Measurements from ENCODE around the gene VAMP4.

DNA sequence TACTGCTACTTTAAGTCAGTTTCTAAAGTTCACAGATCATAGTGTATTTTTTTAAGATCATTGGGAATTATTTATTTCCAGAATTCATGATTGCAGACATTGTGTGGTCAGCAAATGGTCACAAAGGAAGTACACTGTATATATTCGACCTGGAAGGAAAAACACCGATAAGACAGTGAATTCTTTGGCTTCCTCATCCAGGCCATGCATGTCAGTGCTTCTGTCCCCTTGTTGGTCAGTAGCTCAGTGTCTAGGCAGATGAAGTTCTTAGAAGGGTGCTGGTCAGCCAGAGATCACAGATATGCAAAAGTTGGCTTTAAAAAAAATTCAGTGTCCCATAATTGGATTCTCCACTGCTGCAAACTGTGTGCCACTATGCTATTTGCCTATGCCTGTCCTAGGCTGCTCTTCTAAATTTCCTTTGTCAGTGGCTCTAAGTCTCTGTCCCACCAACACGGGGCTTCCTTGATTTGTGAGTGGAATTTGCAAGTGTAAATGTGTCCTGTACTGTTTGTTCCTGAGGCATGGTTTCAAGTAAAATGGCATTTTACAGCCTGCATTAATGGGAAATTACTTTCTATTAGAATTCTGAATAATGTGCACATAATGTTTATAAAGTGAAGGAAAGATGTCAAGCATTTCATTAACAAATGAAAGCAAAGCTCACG lies 12.0 kb upstream of the VAMP4 start:
- TF ChIP-seq, protein P1, sequence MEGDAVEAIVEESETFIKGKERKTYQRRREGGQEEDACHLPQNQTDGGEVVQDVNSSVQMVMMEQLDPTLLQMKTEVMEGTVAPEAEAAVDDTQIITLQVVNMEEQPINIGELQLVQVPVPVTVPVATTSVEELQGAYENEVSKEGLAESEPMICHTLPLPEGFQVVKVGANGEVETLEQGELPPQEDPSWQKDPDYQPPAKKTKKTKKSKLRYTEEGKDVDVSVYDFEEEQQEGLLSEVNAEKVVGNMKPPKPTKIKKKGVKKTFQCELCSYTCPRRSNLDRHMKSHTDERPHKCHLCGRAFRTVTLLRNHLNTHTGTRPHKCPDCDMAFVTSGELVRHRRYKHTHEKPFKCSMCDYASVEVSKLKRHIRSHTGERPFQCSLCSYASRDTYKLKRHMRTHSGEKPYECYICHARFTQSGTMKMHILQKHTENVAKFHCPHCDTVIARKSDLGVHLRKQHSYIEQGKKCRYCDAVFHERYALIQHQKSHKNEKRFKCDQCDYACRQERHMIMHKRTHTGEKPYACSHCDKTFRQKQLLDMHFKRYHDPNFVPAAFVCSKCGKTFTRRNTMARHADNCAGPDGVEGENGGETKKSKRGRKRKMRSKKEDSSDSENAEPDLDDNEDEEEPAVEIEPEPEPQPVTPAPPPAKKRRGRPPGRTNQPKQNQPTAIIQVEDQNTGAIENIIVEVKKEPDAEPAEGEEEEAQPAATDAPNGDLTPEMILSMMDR (IDR thresholded peaks at IDR 0.05), result no peak
- TF ChIP-seq POLR2A (IDR thresholded peaks at IDR 0.05), result no peak
- no peak for TF ChIP-seq EP300 (IDR thresholded peaks at IDR 0.05; ENCODE audit: low read depth)
- TF ChIP-seq POLR2AphosphoS5 (IDR thresholded peaks at IDR 0.05), result no peak

All from transverse colon (tissue), 4 donors.